RPMI7951 (cell line): ENCODE measurements around the gene CSTB. TPM values are rescaled to one million over a fixed set of nuclear protein-coding genes. Genes with fewer than 3 reads are reported as not detected.

Experiments
- DNase-seq: peaks from one replicate; pipeline ENCODE4 v3.0.0-alpha.2; 2012; ENCODE audit warnings: low read depth
- total RNA-seq: library from RNA; depleted of rRNA; stranded (reverse); fragments of >200 nt; shearing (Covaris generic); gene quantifications from 2 replicates; pipeline ENCODE4 v1.2.3, GENCODE V29; 2014

Gene CSTB
- total RNA-seq, 1 experiment from 2014 or later, result 25.7 TPM

DNA sequence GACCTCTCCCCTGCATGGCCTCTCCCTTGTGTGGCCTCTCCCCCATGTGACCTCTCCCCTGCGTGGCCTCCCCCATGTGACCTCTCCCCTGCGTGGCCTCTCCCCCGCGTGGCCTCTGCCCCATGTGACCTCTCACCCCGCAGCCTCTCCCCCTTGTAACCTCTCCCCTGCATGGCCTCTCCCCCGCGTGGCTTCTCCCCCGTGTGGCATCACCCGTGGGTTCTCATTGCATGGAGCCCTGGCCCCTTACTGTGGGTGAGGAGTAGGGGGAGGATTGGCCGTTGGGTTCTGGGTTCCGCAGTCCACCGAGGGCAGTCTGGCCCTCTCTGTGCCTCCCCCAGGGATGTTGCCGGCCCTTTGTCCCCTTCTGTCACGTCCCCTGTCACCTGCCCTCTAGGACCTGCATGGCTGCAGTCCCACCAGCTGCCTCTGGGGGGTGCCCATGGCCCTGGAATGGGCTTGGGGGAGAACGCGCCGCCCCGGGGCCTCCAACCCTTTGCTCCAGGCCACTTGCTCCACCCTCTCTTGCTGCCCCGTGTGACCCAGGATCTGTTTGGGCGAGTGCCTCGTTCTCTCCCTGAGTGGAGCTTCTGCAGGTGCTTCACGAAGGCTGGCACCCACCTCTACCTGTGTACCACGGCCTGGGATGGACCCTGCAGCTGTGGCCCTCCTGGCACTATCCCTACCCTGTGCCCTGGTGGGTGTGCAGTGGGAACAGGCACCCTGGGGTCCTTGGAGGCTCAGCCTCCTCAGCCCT is 34.6 kb upstream of the CSTB start:
- peak; percentile 37 for DNase-seq

DNA sequence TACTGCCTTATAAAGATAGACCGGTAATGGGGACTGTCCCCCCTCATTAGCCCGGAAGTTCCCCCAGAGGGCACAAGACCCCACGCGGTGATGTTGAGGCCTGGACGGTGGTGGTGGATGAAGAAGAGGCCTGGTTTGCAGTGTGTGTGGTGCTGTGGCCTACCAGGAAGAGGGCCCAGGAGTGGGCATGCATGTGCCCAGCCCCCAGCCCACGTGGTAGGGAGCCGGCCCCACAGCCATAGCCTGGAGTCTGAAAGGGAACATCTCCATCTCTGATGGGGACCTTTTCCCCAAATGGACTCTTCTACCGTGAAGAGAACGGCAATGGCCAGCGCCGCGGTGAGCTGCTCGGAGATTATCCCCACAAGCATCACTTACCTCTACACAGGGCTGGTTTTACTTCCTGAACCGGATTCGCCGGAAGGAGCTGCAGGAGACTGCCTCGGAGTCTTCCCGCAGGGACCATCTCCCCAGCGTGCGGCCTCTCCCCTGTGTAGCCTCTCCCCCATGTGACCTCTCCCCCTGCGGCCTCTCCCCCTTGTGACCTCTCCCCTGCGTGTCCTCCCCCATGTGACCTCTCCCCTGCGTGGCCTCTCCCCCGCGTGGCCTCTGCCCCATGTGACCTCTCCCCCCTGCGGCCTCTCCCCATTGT is 33.9 kb upstream of the CSTB start:
- DNase-seq, result no peak

DNA sequence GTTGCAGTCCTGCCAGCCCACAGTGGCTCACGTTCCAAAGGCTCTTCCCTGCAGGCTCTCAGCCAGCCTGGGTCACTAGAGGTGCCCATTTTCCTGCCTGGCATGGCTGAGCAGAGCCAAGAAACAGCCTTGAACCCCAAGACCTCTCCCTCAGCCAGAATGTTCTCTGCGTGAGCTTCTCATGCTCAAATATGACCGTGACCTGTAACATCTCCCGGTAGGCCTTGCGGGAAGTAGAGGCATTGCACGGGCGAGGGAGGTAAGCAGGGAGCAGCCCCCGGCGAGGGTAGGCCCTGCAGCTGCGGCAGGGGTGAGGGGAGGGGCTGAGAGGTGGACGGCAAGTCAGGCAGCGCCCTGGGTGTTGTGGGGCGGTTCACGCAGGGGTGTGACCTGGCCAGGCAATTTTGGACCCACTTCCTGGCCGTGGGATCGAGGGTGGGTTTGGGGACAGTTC is 33.3 kb upstream of the CSTB start:
- no peak for DNase-seq

DNA sequence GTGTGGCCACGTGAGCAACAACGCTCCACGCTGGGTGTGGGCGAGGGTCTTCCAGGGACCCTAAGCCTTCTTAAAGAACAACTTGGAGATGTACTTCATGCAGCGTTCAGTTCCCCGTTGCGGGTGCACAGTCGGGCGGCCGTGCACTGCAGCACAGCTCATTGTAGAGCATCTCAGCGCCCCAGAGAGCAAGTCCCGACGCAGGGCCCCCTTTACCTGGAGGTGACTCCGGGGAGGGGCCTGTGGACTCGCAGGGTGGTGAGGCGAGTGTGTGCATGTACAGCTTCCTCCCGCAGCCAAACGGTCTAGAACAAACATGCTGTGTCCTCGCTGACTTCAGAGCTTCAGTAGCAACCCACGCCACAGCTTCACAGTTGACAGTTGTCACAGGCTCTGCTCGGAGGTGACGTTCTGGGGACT is 32.7 kb upstream of the CSTB start:
- DNase-seq, result no peak

DNA sequence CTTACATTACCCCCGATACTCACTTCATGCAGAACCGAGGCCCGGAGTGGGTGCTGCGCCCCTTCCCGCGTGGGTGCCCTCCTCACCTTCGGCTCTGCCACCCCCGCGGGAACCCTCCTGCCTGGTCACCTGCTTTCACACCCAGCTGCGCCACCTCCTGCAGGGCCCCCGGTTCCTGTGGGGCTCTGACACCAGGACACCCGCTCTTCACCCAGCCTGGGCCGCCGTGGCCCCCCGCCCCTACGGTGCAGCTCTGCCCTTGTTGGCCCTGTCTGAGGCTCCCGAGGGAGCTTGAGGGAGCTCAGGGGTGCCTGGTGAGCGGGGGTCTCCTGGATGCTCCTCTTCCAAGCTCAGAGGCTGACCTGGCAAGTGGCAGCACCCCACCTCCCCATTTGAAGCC is 32.3 kb upstream of the CSTB start:
- no peak for DNase-seq

DNA sequence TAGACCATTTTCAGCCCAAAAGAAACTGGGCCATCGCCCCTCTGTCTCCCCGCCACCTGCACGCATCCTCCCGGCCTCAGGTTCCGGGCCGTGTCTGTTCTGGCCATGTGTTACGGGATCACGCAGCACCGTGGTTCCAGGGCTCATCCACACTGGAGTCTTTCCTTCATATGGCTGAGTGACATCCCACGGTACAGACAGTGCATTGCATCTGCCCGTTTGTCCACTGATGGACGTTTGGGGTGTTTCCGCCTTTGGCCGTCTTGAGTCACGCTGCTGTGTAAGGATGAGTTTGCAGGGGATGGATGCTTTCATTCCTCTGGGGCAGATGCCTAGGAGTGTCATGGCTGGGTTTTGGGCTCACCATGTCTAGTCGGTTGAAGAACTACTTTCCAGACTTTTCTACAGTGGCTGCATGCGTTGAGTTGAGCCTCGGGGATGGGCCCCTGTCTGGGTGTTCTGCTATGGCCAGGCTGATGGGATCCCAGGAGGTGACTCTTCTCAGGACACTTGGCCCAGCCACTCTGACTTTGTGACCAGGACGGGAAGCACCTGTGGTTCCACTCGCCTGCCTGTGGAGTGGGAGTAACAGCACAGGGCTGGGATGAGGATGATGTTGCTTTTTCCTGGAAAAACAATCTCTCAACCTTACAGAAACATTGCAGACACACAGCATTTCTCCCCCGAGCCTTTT is 30.1 kb upstream of the CSTB start:
- DNase-seq, result no peak

DNA sequence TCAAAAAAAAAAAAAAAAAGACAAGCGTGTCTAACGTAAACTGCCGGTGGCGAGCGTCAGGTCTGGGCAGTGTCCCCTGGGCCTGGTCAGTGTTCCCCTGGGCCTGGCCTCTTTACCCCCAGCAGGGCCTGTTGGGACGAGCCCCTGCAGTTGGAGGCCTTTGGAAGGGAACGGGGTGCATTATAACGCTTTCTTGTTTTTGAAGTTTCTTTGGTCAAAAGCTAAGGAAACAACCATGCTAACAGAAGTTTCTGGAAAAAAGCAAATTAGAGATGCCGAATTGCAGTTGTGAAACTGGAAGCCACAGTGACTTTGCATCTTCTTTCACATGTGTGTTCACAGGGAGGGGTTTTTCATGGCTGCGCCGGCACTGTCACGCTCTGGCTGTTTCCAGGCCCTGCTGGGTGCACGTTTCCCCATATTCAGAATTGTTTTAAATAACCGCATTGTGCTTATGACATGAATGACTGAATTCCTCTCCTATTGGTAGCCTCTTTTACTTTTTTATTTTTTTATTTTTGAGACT is 29.2 kb upstream of the CSTB start:
- no peak for DNase-seq

DNA sequence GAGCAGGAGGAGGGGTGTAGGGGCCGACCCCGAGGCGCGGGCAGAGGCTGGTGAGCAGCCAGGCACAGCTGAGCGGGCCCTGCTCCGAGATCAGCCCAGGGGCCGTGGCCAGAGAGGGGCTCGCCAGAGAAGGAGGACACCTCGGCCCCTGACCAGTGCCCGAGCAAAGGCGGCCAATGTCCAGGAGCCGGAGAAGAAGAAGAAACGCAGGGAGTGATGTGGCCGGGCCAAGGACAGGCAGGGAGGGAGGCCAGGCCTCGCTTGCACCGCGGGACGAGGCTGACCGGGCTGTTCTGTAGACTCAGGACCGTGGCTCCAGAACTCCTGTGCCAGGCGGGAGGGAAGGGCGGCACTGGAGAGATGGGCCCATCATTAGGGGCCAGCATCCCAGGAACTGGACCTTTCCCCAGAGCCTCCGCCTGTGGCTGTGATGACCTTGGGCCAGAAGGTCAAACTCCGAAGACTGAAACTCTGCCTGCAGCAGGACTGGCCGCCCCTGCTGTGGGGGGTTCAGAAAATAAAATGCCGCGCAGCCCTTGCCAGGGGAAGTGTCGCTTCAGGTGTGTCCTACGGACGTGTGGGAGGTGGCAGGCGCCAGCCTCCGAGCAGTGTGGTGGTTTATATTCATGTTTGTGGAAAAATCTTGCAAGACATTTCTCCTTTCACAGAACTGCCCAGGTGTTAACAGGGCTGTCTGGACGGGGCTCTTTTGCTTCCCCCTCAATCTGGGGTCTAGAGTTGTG is 27.6 kb upstream of the CSTB start:
- no peak for DNase-seq

DNA sequence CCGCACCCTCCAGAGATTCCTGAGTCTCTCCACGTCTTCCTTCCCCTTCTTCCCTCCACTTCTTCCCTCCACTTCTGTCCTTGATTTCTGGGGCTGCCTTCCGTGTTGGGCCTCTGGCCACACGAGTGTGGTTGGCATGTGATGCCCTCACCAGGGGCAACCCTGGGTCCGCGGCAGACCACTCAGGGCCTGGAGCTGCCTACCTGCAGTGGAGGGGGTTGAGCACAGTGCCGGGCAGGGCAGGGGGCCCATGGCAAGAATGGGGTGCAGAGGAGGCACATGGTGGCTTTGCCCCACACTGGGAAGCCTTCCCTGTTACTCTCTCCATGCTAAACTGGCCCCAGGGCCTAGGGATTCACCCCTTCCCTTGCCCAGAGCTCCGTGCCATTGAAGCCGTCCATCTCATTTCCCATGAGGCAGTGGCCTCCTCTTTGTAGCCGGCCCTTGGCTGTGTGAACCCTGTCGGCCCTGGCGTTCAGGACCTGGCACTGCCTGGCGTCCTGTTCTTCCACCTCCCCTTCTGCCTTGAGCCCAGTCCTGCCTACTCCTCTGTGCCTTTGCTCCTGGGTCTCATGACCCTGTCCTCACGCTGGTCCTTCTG is 26.7 kb upstream of the CSTB start:
- no peak for DNase-seq

DNA sequence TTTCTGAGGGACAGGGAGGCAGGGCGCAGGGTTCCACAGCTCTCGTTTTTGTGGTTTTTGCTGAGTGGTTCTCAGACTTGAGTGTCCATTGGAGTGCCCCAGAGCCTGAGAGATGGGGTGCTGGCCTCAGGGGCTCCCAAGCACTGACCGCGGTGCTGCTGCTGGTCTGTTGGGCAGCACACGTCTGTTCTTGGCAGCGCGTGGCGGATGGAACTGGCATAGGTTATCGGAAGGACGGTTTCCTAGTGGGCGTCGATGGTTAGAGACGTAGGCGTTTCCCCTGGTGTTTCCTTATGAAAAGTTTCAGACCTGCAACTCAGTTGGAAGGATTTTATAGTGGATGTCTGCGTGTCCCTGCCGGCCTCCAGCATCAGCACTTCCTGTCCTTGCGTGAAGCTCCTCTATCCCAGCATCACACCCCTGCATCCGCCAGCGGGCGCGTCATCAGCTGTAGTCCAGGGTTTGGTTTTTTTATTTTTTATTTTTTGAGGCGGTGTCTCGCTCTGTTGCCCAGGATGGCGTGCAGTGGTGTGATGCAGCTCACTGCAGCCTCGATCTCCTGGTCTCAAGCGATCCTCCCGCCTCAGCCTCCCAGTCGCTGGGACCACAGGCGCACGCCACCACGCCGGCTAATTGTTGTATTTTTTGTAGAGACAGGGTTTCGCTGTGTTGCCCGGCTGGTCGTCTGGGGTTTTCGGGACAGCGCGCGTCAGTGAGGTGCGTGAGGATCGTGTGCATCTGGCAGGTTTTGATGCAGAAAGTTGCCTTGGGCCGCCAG is 25.1 kb upstream of the CSTB start:
- DNase-seq, result no peak

DNA sequence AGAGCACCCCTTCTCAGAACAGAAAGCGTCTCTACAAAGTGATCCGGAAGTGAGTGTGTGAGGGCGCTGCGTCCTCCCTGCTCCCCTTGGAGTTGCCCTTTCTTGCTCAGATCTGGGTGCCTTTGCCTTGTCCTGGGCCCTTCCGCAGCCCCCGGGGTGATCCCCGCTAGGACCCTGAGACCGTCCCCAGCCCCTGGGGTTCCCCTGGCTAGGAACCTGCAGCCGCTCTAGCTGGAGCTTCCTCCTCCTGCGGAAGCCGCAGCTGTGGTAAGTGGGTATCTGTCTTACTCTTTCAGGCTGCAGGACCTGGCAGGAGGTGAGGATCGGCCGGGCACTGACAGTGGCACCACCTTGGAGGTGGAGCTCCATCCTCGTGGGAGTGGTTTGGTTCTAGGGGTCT is 24.5 kb upstream of the CSTB start:
- no peak for DNase-seq

DNA sequence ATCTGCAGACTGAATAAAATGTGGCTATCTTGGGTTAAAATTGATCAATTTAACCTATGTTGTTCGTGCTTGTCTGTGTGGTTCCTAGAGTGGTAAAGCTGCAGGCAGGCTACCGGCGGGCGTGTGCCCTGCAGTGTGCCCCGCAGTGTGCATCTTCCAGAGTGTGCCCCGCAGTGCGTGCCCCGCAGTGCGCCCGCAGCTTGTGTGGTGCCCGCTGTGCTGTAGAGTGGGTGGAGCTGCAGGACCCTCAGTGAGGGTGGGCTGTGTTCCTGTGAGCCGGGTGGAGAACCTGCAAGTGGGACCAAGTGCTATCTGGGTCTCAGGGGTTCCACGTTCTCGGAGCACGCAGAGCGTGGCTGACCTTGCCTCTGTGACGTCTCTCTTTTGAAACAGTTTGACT is 24.0 kb upstream of the CSTB start:
- no peak for DNase-seq

DNA sequence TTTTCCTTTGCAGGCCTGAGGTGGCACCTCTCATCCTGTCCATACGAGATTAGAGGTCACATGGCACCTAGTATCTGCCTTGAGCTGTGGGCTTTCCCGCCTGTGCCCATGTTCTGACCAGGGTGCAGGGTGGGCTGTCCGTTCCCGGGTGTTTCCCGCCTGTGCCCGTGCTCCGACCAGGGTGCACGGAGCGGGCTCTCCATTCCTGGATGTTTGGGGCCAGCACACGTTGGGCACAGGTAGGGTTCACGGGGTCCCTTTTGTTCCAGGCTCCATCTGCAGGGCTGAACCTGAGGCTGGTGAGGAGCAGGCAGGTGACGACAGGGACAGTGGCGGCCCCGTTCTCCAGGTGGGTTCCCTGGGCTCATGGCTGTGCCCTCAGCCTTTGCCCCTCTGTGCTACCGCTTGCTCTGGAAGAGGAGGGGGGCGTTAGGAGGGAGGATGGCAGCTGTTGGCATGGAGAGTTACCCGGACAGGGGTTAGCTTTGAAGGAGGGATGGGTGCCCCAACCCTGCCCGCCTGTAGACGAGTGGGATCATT is 23.3 kb upstream of the CSTB start:
- DNase-seq, result no peak

DNA sequence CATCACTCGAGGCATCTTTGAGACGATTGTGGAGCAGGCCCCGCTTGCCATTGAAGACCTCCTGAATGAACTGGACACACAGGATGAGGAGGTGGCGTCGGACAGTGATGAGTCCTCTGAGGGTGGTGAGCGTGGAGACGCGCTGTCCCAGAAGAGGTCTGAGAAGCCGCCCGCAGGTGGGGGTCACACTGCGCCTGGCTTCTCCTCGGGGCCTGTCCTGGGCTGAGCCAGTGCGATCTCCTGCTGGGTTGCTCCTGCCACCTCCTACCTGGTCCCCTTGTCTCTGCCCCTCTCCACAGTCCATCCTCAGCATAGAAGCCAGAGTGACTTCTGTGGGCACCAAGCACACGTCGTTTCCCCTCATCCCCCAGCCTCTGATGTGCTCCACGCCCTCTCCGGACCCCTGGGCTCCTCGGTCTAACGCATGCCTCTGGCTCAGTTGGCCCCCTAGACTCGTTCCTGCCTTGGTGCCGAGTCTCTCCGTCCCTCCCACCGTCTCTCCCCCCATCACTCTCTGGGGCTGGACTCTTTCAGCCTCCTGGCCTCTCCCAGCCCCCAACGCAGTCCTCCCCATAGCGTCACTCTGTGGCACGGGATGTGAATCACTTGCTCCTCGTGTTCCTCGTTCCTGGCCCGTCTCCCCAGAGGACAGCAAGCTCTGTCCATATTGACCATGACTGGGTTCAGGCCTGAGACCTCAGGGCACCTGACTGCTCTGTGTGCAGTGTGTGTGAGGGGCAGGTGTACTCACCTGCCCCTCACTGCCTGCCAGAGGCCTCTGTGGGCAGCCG is 22.0 kb upstream of the CSTB start:
- DNase-seq, result no peak

DNA sequence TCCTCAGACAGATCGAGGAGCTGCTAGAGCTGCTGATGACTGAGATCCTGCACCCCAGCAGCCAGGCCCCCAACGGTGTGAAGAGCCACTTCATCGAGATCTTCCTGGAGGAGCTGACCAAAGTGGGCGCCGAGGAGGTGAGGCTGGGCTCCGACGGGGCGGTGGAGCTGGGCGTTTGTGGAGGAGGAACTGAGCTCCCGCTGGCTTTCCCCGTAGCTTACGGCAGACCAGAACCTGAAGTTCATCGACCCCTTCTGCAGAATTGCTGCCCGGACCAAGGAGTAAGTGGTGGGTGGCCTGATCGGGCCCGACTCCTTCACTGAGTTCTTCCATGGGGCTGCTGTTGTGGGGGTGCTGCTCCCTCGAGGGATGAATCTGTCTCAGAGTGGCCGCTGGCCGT is 21.3 kb upstream of the CSTB start:
- DNase-seq, result no peak

DNA sequence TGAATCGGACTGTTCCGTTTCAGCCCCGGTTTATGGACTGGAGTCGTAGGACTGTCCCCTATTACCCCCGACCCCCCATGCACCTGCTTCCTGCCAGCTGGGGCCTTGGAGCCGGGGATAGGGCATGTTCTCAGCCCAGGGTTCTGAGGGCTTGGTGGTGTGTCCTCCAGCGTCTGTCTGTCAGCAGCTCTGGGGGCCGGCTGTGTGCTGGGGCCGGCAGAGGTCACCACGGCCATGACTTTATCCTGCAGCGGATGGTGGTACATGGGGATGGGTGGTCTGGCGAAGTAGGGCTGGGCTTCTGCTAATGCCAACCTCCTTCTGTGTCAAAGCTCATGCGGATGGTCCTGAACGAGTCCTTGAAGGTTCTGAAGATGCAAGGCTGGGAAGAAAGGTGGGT is 18.7 kb upstream of the CSTB start:
- DNase-seq, result no peak

DNA sequence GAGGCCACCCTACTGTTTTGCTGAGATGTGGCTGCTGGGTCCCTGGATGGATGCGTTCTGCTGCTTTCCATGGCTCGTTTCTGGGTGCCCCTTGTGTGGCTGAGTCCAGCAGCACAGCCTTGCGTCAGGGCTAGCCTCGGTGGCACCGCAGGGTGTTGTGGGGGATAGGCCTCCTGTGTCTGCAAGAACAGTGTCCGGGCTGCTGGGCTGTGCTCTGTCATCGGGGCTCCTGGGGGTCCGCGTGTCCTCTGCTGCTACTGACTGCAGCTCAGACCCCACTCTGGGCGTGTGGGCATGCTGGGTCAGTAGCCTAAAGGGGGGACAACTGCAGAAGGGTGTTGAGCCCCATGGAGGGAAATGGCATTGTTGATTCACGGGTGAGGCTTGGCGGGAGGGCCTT is 18.2 kb upstream of the CSTB start:
- no peak for DNase-seq

DNA sequence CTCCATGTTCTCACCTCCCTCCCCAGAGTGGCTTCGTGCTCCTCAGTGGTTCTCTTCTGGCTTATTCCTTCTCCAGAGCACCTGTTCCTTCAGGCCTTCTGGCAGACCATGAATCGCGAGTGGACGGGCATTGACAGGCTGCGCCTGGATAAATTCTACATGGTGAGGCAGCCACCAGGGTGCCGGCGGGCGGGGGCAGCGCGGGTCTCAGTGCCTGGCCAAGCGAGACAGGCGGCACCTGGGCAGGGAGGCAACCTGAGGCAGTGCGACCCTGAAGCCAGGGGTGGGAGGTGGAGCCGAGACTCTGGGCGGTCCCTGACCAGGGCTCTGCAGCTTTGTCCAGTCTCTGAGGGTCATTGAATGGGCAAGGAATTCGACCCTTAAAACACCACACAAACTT is 17.1 kb upstream of the CSTB start:
- DNase-seq, result no peak

DNA sequence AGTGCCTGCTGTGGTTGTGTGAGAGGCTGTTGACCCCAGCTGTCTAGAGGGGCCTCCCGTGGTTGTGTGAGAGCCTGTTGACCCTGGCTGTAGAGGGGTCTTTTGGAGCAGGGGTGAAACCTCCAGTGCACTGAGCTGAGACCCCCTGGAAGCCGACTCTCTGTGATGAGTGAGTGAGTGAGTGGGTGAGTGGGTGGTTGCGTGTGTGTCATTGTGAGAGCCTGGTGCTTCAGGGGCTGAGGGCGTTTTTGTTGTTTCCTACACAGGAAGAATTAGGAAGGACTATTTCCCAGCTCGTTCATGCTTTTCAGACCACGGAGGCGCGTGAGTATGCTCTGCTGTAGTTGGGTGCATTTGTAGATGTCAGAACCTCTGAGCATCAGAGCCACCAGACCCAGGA is 16.3 kb upstream of the CSTB start:
- DNase-seq, result no peak
